OCI-LY1 (cell line): ENCODE measurements around the gene ZBED5.

Experiments
- EZH2 ChIP-seq: fragments of 200-600 bp; sonication (generic), shearing (Covaris generic); IDR thresholded peaks from 2 replicates; pipeline ENCODE4 v1.8.0; 2017; ENCODE audit warnings: borderline replicate concordance, mixed run types, mild to moderate bottlenecking, antibody characterized with exemption, low read length, moderate library complexity, mixed read lengths
- TF ChIP-seq, protein P1 (sequence below): fragments of 200-600 bp; sonication (generic), shearing (Covaris generic); IDR thresholded peaks from 2 replicates; pipeline ENCODE4 v1.5.1; 2017; ENCODE audit warnings: mild to moderate bottlenecking, antibody characterized with exemption, low read length, moderate library complexity, mixed read lengths

DNA sequence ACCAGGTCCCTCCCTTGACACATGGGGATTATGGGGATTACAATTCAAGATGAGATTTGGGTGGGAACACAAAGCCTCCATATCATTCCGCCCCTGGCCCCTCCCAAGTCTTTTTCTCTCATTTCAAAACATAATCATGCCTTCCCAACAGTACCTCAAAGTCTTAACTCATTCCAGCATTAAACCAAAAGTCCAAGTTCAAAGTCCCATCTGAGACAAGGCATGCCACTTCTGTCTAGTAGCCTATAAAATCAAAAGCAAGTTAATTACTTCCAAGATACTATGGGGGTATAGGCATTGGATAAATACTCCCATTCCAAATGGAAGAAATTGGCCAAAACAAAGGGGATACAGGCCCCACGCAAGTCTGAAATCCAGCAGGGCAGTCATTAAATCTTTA lies 29.5 kb downstream of the ZBED5 start:
- TF ChIP-seq, protein P1, sequence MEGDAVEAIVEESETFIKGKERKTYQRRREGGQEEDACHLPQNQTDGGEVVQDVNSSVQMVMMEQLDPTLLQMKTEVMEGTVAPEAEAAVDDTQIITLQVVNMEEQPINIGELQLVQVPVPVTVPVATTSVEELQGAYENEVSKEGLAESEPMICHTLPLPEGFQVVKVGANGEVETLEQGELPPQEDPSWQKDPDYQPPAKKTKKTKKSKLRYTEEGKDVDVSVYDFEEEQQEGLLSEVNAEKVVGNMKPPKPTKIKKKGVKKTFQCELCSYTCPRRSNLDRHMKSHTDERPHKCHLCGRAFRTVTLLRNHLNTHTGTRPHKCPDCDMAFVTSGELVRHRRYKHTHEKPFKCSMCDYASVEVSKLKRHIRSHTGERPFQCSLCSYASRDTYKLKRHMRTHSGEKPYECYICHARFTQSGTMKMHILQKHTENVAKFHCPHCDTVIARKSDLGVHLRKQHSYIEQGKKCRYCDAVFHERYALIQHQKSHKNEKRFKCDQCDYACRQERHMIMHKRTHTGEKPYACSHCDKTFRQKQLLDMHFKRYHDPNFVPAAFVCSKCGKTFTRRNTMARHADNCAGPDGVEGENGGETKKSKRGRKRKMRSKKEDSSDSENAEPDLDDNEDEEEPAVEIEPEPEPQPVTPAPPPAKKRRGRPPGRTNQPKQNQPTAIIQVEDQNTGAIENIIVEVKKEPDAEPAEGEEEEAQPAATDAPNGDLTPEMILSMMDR, result no peak
- no peak for TF ChIP-seq EZH2
